Measurements from ENCODE around the gene COL6A3.

Gene COL6A3

GRCh38 chr2:237364655-237365054, 49.3 kb downstream of the COL6A3 start:
- no peaks in the 10 kb centered on the region for H3K36me3 ChIP-seq (ENCODE audit: control insufficient read depth, low read length)
- TF ChIP-seq, protein P1, sequence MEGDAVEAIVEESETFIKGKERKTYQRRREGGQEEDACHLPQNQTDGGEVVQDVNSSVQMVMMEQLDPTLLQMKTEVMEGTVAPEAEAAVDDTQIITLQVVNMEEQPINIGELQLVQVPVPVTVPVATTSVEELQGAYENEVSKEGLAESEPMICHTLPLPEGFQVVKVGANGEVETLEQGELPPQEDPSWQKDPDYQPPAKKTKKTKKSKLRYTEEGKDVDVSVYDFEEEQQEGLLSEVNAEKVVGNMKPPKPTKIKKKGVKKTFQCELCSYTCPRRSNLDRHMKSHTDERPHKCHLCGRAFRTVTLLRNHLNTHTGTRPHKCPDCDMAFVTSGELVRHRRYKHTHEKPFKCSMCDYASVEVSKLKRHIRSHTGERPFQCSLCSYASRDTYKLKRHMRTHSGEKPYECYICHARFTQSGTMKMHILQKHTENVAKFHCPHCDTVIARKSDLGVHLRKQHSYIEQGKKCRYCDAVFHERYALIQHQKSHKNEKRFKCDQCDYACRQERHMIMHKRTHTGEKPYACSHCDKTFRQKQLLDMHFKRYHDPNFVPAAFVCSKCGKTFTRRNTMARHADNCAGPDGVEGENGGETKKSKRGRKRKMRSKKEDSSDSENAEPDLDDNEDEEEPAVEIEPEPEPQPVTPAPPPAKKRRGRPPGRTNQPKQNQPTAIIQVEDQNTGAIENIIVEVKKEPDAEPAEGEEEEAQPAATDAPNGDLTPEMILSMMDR (IDR thresholded peaks at IDR 0.05; ENCODE audit: low read depth, low read length, poor library complexity, severe bottlenecking), result no peak
- TF ChIP-seq EZH2phosphoT487 (IDR thresholded peaks at IDR 0.05; ENCODE audit: borderline replicate concordance, low read length), result no peak
- H3K9me2 ChIP-seq (replicated peaks; ENCODE audit: control insufficient read depth, low read length), result no peaks in the 10 kb centered on the region
- H3F3A ChIP-seq (ENCODE audit: control insufficient read depth, insufficient read depth), result no peaks in the 10 kb centered on the region
- H3K4me3 ChIP-seq (ENCODE audit: low read length), result no peak overlapping the region
- H3K27me3 ChIP-seq (ENCODE audit: control insufficient read depth, low read length), result no peaks in the 10 kb centered on the region
- no peaks in the 10 kb centered on the region for H4K20me1 ChIP-seq (ENCODE audit: control insufficient read depth, insufficient read depth, low read depth, low read length)
- H3K4me1 ChIP-seq (ENCODE audit: control insufficient read depth, low read length), result no peaks in the 10 kb centered on the region
- no peaks in the 10 kb centered on the region for H3K79me2 ChIP-seq (ENCODE audit: control insufficient read depth, low read length)
- H3K4me2 ChIP-seq (ENCODE audit: low read length), result no peak overlapping the region
- no peaks in the 10 kb centered on the region for H3K9me3 ChIP-seq (ENCODE audit: control insufficient read depth, insufficient read depth, low read length)
- no peak overlapping the region for H3K27ac ChIP-seq (ENCODE audit: low read depth, low read length)

DNA sequence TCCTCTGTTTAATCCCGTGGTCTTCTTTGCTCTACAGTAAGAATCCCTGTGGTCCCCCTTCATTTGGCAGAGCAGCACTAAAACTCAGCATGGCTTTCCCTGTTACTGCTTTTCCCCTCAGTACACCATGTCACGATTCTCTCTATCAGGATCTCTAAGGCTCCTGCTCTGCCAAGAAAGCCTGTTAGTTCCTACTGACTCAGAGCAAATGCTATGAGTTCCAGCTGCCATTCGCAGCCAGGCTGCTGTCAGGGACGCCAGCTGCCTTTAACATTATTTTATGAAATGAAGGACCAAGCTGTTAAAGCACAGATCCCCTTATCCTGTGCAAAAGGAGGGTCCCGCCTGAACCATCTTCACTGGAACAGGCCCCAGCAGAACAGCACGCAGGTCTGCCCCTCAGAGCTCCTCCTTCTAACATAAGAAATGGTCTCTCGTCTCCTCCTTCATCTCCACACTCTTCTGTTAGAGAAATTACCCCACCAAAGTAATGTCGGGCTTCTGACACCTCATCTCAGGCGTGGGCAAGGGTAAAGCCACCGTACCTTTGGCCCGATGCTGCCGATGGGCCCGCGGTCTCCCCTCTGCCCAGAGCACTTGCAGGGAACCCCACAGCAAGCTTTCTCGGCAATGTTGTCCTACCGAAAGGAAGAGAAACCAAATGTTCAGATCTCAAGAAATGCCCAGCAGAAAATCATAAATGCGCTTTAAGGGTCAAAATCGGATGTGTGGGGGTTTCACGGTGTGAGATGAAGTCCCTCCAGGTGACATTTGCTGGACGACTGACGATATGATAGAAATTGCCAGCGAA, 52.6 kb downstream of the COL6A3 start:
- no peaks in the 10 kb centered on the region for H3K36me3 ChIP-seq (ENCODE audit: control insufficient read depth, low read length)
- no peak overlapping the region for H3K4me3 ChIP-seq (ENCODE audit: low read length)
- 0 out of 2 replicates have a peak, but pooled peaks cover 5% of the 10 kb centered on the region for H3K27me3 ChIP-seq (ENCODE audit: control insufficient read depth, low read length)
- H3F3A ChIP-seq (ENCODE audit: control insufficient read depth, insufficient read depth), result no peaks in the 10 kb centered on the region
- no peaks in the 10 kb centered on the region for H3K4me1 ChIP-seq (ENCODE audit: control insufficient read depth, low read length)
- H3K9me3 ChIP-seq (ENCODE audit: control insufficient read depth, insufficient read depth, low read length), result no peaks in the 10 kb centered on the region
- no peak overlapping the region for H3K4me2 ChIP-seq (ENCODE audit: low read length)
- H4K20me1 ChIP-seq (ENCODE audit: control insufficient read depth, insufficient read depth, low read depth, low read length), result no peaks in the 10 kb centered on the region
- H3K27ac ChIP-seq (ENCODE audit: low read depth, low read length), result no peak overlapping the region
- TF ChIP-seq EZH2phosphoT487 (IDR thresholded peaks at IDR 0.05; ENCODE audit: borderline replicate concordance, low read length), result no peak
- TF ChIP-seq, protein P1 (IDR thresholded peaks at IDR 0.05; ENCODE audit: low read depth, low read length, poor library complexity, severe bottlenecking), result no peak
- H3K9me2 ChIP-seq (replicated peaks; ENCODE audit: control insufficient read depth, low read length), result no peaks in the 10 kb centered on the region
- H3K79me2 ChIP-seq (ENCODE audit: control insufficient read depth, low read length), result no peaks in the 10 kb centered on the region

- no peaks in the 10 kb centered on the region for H3K36me3 ChIP-seq (ENCODE audit: control insufficient read depth, low read length)
- H3K27me3 ChIP-seq (ENCODE audit: control insufficient read depth, low read length), result 0 out of 2 replicates have a peak, but pooled peaks cover 5% of the 10 kb centered on the region
- no peaks in the 10 kb centered on the region for H3K79me2 ChIP-seq (ENCODE audit: control insufficient read depth, low read length)
- H3K4me1 ChIP-seq (ENCODE audit: control insufficient read depth, low read length), result no peaks in the 10 kb centered on the region
- H3K4me2 ChIP-seq (ENCODE audit: low read length), result no peak overlapping the region
- no peaks in the 10 kb centered on the region for H3K9me3 ChIP-seq (ENCODE audit: control insufficient read depth, insufficient read depth, low read length)
- H3F3A ChIP-seq (ENCODE audit: control insufficient read depth, insufficient read depth), result no peaks in the 10 kb centered on the region
- H3K4me3 ChIP-seq (ENCODE audit: low read length), result no peak overlapping the region
- no peaks in the 10 kb centered on the region for H3K9me2 ChIP-seq (replicated peaks; ENCODE audit: control insufficient read depth, low read length)
- no peaks in the 10 kb centered on the region; the same call in 1 of the 2 replicates for H4K20me1 ChIP-seq (ENCODE audit: control insufficient read depth, insufficient read depth, low read depth, low read length)
- TF ChIP-seq, protein P1 (IDR thresholded peaks at IDR 0.05; ENCODE audit: low read depth, low read length, poor library complexity, severe bottlenecking), result no peak
- no peak for TF ChIP-seq EZH2phosphoT487 (IDR thresholded peaks at IDR 0.05; ENCODE audit: borderline replicate concordance, low read length)
- no peak overlapping the region for H3K27ac ChIP-seq (ENCODE audit: low read depth, low read length)
Observed at GRCh38 chr2:237359894-237360780, 53.8 kb downstream of the COL6A3 start.

Measured in DOHH2 (cell line).